Activated CD8-positive, alpha-beta memory T cell treated with anti-CD3 and anti-CD28 coated beads for 4 hours (primary cell): ENCODE results near the gene KLF8.

Source experiments
- DNase-seq, 2 donors: peaks; one replicate each; pipeline ENCODE4 v3.0.0-alpha.2; 2020; ENCODE audit warnings: low read depth in 2 of 2

Gene KLF8

DNA sequence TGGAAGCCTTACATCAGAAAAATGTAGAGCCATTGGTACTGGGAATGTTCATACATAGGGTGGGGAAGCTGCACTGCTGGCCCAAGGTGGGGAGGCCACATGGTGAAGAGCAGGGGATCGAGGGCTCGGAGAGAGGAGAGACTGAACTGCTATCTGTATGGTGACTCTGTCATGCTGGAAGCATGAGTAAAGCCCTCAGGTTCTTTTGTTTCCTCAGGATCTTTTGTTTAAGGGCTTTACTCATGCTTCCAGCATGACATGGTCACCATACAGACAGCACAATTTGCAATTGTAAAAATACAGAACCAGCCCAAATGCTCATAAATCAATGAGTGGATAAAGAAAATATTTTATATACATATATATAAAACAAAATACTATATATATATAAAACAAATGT, 78.4 kb downstream of the KLF8 start:
- no peak for DNase-seq

DNA sequence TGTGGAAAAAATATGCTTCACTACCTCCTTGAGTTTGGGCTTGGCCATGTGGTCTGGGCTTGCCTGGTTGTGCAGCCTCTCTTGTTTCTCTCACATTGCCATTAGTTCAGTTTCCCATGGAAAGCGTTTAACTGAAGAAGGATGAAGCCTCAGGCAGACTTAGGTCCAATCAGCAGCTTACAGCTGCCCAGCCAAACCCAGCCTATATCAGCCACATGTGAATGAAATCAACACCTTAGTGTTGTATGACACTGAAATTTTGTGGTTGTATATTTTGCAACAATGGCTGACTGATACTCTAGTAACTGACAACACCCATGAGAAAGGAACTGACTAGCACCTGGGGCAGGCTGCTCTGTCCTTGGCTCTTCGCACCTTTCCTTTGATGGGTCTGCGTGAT, 81.2 kb downstream of the KLF8 start:
- no peak for DNase-seq

DNA sequence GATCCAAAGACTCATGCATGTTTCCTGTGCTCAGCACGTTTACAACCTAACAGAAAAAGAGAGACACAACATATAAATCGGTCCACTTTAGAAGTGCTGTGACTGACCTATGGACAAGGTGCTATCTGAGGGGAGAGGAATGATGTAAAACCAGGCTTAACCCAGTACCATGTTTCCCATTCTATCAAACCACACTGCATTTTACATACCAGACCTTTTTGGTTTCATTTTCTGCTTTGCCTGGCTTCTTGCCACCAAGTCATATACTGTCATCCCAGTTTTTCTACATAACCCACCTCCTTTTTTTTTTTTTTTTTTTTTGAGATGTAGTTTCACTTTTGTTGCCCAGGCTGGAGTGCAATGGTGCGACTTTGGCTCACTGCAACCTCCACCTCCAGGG, 82.2 kb downstream of the KLF8 start:
- no peak for DNase-seq

GRCh38 chrX:56318076-56318475, 85.9 kb downstream of the KLF8 start:
- no peak for DNase-seq

DNA sequence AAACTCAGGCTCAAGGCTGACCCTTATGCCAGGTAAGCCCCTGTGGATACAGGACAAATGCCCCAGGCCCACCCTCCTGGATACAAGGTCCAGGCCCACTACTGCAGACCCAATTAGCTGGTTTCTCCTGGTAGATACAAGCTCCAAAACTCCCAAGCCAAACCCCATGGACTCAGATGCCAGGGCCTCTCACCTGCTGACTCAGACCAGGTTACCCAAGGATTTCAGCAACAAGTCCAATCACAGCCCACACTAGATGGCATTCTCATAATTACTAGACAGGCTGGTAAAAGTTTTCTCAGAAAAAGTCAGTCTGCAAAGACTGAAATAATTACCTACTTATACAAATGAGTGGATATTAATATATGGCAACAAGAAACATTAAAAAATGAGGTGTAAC, 87.0 kb downstream of the KLF8 start:
- no peak for DNase-seq
